GM12878 (cell line): Measurements from ENCODE around the gene SCYL1. TPM values are rescaled to one million over a fixed set of nuclear protein-coding genes. Genes with fewer than 3 reads are reported as not detected.
A peak's percentile ranks its signal among the peaks of the same experiment; 100 is the strongest.

Experiments
- ATAC-seq: fragments of 200-7000 bp; cut with Tn5 transposase; 3 replicates; pipeline ENCODE4 v1.9.1; 2020; ENCODE audit warnings: mild to moderate bottlenecking, moderate library complexity
- BruUV-seq: library from RNA; stranded (reverse); fragments of 400-500 nt; replicated peaks from 2 replicates; lab custom pipeline; 2021; lab: Mats Ljungman, UMichigan
- CTCF ChIA-PET: fragments of 300-600 bp; sonication (Branson Sonifier 250); formaldehyde crosslinking; extraction: SDS; loops from one replicate; lab custom pipeline; 2021; ENCODE audit warnings: inconsistent platforms; lab: Yijun Ruan, JAX
- POLR2A ChIA-PET: fragments of 350-600 bp; formaldehyde crosslinking; extraction: SDS; loops from one replicate; lab custom pipeline; 2021; ENCODE audit warnings: inconsistent platforms; lab: Charles Lee
- RAD21 ChIA-PET: fragments of 300-600 bp; sonication (Branson Sonifier 250); formaldehyde crosslinking; loops from one replicate; lab custom pipeline; 2023; ENCODE audit warnings: antibody characterized with exemption; ENCODE audit not compliant: unreplicated experiment; lab: Charles Lee
- SMC1A ChIA-PET: fragments of 300-600 bp; sonication (Branson Sonifier 250); formaldehyde crosslinking; loops from one replicate; lab custom pipeline; 2023; ENCODE audit not compliant: unreplicated experiment, uncharacterized antibody; lab: Charles Lee
- DNase-seq: peaks from one replicate; pipeline ENCODE4 v3.0.0-alpha.2; 2011; ENCODE audit warnings: low read depth, low spot score
- FAIRE-seq: peaks from 3 replicates; lab custom pipeline; 2011; peaks lifted over from hg19 to GRCh38; lab: Jason Lieb, UNC
- H2AFZ ChIP-seq: 2 replicates; pipeline ENCODE4 v1.6.0; 2011; ENCODE audit warnings: low read depth, low read length, control low read depth; ENCODE audit not compliant: control insufficient read depth
- H3K27ac ChIP-seq: 2 replicates; pipeline ENCODE4 v1.5.1; 2011; ENCODE audit warnings: control low read depth; ENCODE audit not compliant: control insufficient read depth, insufficient read depth
- H3K27me3 ChIP-seq, 2 experiments: replicated peaks in 1 of 2; 2 replicates each; pipeline versions ENCODE4 v1.6.0 to v1.6.1; 2011; ENCODE audit warnings: low read length in 1 of 2; ENCODE audit not compliant: control insufficient read depth in 2 of 2, insufficient read depth in 2 of 2
- H3K36me3 ChIP-seq, 2 experiments: 2 replicates each; pipeline ENCODE4 v1.5.1; 2011; ENCODE audit warnings: low read length in 1 of 2; ENCODE audit not compliant: control insufficient read depth in 2 of 2, insufficient read depth in 2 of 2
- H3K4me1 ChIP-seq: 2 replicates; pipeline ENCODE4 v1.6.1; 2011; ENCODE audit warnings: mild to moderate bottlenecking, low read length, moderate library complexity, mixed read lengths; ENCODE audit not compliant: control insufficient read depth, insufficient read depth
- H3K4me2 ChIP-seq: 2 replicates; pipeline ENCODE4 v1.6.0; 2011; ENCODE audit warnings: control low read depth; ENCODE audit not compliant: control insufficient read depth, insufficient read depth
- H3K4me3 ChIP-seq: fragments of 200-600 bp; sonication (generic); 2 replicates; pipeline ENCODE4 v1.5.1; 2016
- H3K79me2 ChIP-seq: 2 replicates; pipeline ENCODE4 v1.6.0; 2011; ENCODE audit warnings: low read length; ENCODE audit not compliant: control insufficient read depth, insufficient read depth
- H3K9ac ChIP-seq: 2 replicates; pipeline ENCODE4 v1.8.0; 2011; ENCODE audit warnings: low read length, control low read depth, mixed read lengths; ENCODE audit not compliant: control insufficient read depth, insufficient read depth
- H3K9me3 ChIP-seq: replicated peaks from 3 replicates; pipeline ENCODE4 v1.5.1; 2011; ENCODE audit warnings: mild to moderate bottlenecking, low read length; ENCODE audit not compliant: control insufficient read depth, insufficient read depth
- H4K20me1 ChIP-seq: 2 replicates; pipeline ENCODE4 v1.6.0; 2011; ENCODE audit not compliant: control insufficient read depth, insufficient read depth
- HDAC6 ChIP-seq: fragments of 200-600 bp; sonication (generic); IDR thresholded peaks from one replicate; pipeline ENCODE4 v1.8.0; 2017; ENCODE audit warnings: antibody characterized with exemption; ENCODE audit not compliant: unreplicated experiment
- POLR2A ChIP-seq: IDR thresholded peaks from 2 replicates; pipeline ENCODE4 v1.6.1; 2011; ENCODE audit warnings: low read depth, mild to moderate bottlenecking, low read length
- ZBTB33 ChIP-seq: fragments of 450-650 bp; IDR thresholded peaks from 2 replicates; pipeline ENCODE4 v1.6.1; 2017; ENCODE audit warnings: mild to moderate bottlenecking
- WGBS: methylation state at CpG from one replicate; pipeline ENCODE4 v1.1.6; 2016; ENCODE audit warnings: low lambda C conversion rate; ENCODE audit not compliant: insufficient replicate concordance, insufficient coverage; ENCODE audit errors: missing lambda C conversion rate; 5-methylcytosine and 5-hydroxymethylcytosine counted together
- in situ Hi-C: fragments of 300-500 bp; cut with MboI; formaldehyde crosslinking; loops from 9 replicates; pipeline ENCODE4 v1.14.3; 2018; ENCODE audit warnings: mixed read lengths
- intact Hi-C: fragments of 100-400 bp; cut with micrococcal nuclease; formaldehyde crosslinking; loops from one replicate; pipeline ENCODE4 v1.14.2; 2022; ENCODE audit not compliant: unreplicated experiment
- polyA plus RNA-seq, 11 experiments: library from polyadenylated mRNA; depleted of rRNA in 4 of 11; unstranded in 6 of 11; stranded (reverse) in 5 of 11; fragments of >200 nt; fragmentation: Nextera tagmentation in 4 of 11; fragmentation: Illumina TruSeq in 1 of 11; extraction: Ambion mirVana in 4 of 11; extraction: Trizol in 1 of 11; gene quantifications; 1 replicate in 1 of 11; 2 replicates in 10 of 11; pipeline versions ENCODE4 v1.2.1 to v1.2.3, GENCODE V29; 2011 to 2016; ENCODE audit warnings: inconsistent platforms in 2 of 11, missing spikeins in 2 of 11, low read depth in 1 of 11
- total RNA-seq, 4 experiments: library from RNA; depleted of rRNA in 3 of 4; stranded (reverse); fragments of >200 nt in 3 of 4; fragmentation: Illumina TruSeq in 1 of 4; extraction: Trizol in 1 of 4; gene quantifications; 2 replicates each; pipeline versions ENCODE4 v1.2.1 to v1.2.3, GENCODE V29; 2013 to 2021
- TF ChIP-seq, protein P1 (sequence below): fragments of 450-650 bp; IDR thresholded peaks from 2 replicates; pipeline ENCODE4 v1.6.1; 2016; ENCODE audit warnings: mild to moderate bottlenecking, moderate library complexity, borderline replicate concordance

Gene SCYL1
- total and polyA plus RNA-seq, 10 of the 15 experiments (the other 5 are each of a cell fraction or from before 2014, with no cell fraction given): 0.80 to 82.7 (median 51.2) TPM

DNA sequence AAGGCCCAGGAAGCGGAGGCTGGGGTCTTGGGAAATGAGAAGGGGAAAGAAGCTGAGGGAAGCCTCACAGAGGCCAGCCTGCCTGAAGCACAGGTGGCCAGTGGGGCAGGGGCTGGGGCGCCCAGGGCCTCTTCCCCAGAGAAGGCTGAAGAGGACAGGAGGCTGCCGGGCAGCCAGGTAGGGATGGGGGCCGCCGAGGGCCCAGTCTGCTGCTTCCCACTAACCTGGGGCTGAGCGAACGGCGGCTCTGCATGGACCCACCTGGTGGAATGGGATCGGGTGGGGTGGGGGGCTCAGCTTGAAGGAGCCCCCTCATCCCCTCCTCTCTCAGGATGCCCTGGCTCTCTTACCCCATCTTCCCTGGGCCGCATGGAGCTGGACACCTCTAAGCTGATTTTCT is 58.7 kb downstream of the SCYL1 start (continued):
- TF ChIP-seq ZBTB33: no peak
- TF ChIP-seq, protein P1, sequence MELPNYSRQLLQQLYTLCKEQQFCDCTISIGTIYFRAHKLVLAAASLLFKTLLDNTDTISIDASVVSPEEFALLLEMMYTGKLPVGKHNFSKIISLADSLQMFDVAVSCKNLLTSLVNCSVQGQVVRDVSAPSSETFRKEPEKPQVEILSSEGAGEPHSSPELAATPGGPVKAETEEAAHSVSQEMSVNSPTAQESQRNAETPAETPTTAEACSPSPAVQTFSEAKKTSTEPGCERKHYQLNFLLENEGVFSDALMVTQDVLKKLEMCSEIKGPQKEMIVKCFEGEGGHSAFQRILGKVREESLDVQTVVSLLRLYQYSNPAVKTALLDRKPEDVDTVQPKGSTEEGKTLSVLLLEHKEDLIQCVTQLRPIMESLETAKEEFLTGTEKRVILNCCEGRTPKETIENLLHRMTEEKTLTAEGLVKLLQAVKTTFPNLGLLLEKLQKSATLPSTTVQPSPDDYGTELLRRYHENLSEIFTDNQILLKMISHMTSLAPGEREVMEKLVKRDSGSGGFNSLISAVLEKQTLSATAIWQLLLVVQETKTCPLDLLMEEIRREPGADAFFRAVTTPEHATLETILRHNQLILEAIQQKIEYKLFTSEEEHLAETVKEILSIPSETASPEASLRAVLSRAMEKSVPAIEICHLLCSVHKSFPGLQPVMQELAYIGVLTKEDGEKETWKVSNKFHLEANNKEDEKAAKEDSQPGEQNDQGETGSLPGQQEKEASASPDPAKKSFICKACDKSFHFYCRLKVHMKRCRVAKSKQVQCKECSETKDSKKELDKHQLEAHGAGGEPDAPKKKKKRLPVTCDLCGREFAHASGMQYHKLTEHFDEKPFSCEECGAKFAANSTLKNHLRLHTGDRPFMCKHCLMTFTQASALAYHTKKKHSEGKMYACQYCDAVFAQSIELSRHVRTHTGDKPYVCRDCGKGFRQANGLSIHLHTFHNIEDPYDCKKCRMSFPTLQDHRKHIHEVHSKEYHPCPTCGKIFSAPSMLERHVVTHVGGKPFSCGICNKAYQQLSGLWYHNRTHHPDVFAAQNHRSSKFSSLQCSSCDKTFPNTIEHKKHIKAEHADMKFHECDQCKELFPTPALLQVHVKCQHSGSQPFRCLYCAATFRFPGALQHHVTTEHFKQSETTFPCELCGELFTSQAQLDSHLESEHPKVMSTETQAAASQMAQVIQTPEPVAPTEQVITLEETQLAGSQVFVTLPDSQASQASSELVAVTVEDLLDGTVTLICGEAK: no peak

- CTCF ChIA-PET: interaction anchor here (2.3 kb wide), 1 partner anchor 10 kb away, joined by 9 read pairs; no protein-coding TSS in a partner anchor
- no peak for ATAC-seq
- no peak for FAIRE-seq
- DNase-seq: no peak
- SMC1A ChIA-PET: no interaction called here
- H3K4me1 ChIP-seq: peaks cover 38% of the 10 kb centered on the region
- intact Hi-C loops (no loop called here), in situ Hi-C loops (no loop called here)
- peaks cover 20% of the 10 kb centered on the region for H3K79me2 ChIP-seq
- no TSS peak for BruUV-seq
- no peaks in the 10 kb centered on the region for H4K20me1 ChIP-seq
- H3K4me2 ChIP-seq: no peak overlapping the region
- no peak overlapping the region for H3K27ac ChIP-seq
- H3K9me3 ChIP-seq: no peaks in the 10 kb centered on the region
- no peak overlapping the region for H3K9ac ChIP-seq
- no peak overlapping the region for H2AFZ ChIP-seq
- WGBS: 74% methylated on average over 8 of the region's 8 CpGs
- POLR2A ChIA-PET: no interaction called here
- peaks cover 17% of the 10 kb centered on the region in 2 experiments; a peak in 3 of 4 replicates for H3K36me3 ChIP-seq
- RAD21 ChIA-PET: interaction anchor here (0.6 kb wide), 1 partner anchor 58 kb away, joined by 3 read pairs; no protein-coding TSS in a partner anchor
- TF ChIP-seq POLR2A (peak; percentile 66), HDAC6 (no peak)
- TF ChIP-seq, all 136 proteins: peak for 1
- Histone ChIP-seq H3K4me3 (no peak overlapping the region), H3K27me3 (no peaks in the 10 kb centered on the region)
Measured at GRCh38 chr11:65584106-65584505, 59.2 kb downstream of the SCYL1 start.
